Astrocyte (in vitro differentiated cells and primary cell): ENCODE data around the gene CFL1. TPM values are rescaled to one million over a fixed set of nuclear protein-coding genes. Genes with fewer than 3 reads are reported as not detected.

ENCODE experiments used
- DNase-seq: peaks from one replicate; pipeline ENCODE4 v3.0.0-alpha.2; 2010; ENCODE audit warnings: low read depth
- FAIRE-seq: peaks from 2 replicates; lab custom pipeline; 2011; peaks lifted over from hg19 to GRCh38; lab: Jason Lieb, UNC
- H2AFZ ChIP-seq: 2 replicates; pipeline ENCODE4 v1.6.0; 2012; ENCODE audit warnings: low read depth, low read length, inconsistent platforms
- H3K27ac ChIP-seq: 2 replicates; pipeline ENCODE4 v1.5.1; 2011; ENCODE audit warnings: low read depth, low read length, inconsistent platforms
- H3K27me3 ChIP-seq: 2 replicates; pipeline ENCODE4 v1.6.0; 2011; ENCODE audit warnings: low read length, inconsistent platforms; ENCODE audit not compliant: insufficient read depth
- H3K36me3 ChIP-seq: 2 replicates; pipeline ENCODE4 v1.5.1; 2011; ENCODE audit warnings: low read length, inconsistent platforms; ENCODE audit not compliant: insufficient read depth
- H3K4me1 ChIP-seq: 2 replicates; pipeline ENCODE4 v1.5.1; 2011; ENCODE audit warnings: low read length, inconsistent platforms; ENCODE audit not compliant: insufficient read depth
- H3K4me2 ChIP-seq: 2 replicates; pipeline ENCODE4 v1.6.0; 2012; ENCODE audit warnings: low read length, inconsistent platforms
- H3K4me3 ChIP-seq: 2 replicates; pipeline ENCODE4 v1.5.1; 2011; ENCODE audit warnings: low read depth, mild to moderate bottlenecking, low read length, inconsistent platforms; ENCODE audit not compliant: insufficient read depth
- H3K79me2 ChIP-seq: 2 replicates; pipeline ENCODE4 v1.6.0; 2012; ENCODE audit warnings: mild to moderate bottlenecking, low read length, inconsistent platforms; ENCODE audit not compliant: insufficient read depth
- H3K9ac ChIP-seq: 2 replicates; pipeline ENCODE4 v1.6.0; 2012; ENCODE audit warnings: mild to moderate bottlenecking, low read length, inconsistent platforms
- H3K9me3 ChIP-seq: 2 replicates; pipeline ENCODE4 v1.5.1; 2012; ENCODE audit warnings: low read depth, mild to moderate bottlenecking, low read length, inconsistent platforms; ENCODE audit not compliant: insufficient read depth
- H4K20me1 ChIP-seq: 2 replicates; pipeline ENCODE4 v1.6.0; 2012; ENCODE audit warnings: low read length, inconsistent platforms; ENCODE audit not compliant: insufficient read depth
- H3K27ac Mint-ChIP-seq: one replicate; pipeline ENCODE4 v1.8.0; 2021; ENCODE audit warnings: mild to moderate bottlenecking, mixed read lengths; ENCODE audit not compliant: unreplicated experiment
- H3K27me3 Mint-ChIP-seq: one replicate; pipeline ENCODE4 v1.8.0; 2021; ENCODE audit warnings: low read depth, mixed read lengths; ENCODE audit not compliant: unreplicated experiment
- H3K36me3 Mint-ChIP-seq: one replicate; pipeline ENCODE4 v1.8.0; 2021; ENCODE audit warnings: low read depth, mixed read lengths; ENCODE audit not compliant: unreplicated experiment
- H3K4me1 Mint-ChIP-seq: one replicate; pipeline ENCODE4 v1.8.0; 2021; ENCODE audit warnings: low read depth, mixed read lengths; ENCODE audit not compliant: unreplicated experiment
- H3K4me3 Mint-ChIP-seq: one replicate; pipeline ENCODE4 v1.8.0; 2021; ENCODE audit warnings: mild to moderate bottlenecking, moderate library complexity, mixed read lengths; ENCODE audit not compliant: unreplicated experiment
- H3K9me3 Mint-ChIP-seq: one replicate; pipeline ENCODE4 v1.8.0; 2021; ENCODE audit warnings: mild to moderate bottlenecking, mixed read lengths; ENCODE audit not compliant: unreplicated experiment
- CTCF ChIP-seq: IDR thresholded peaks from 2 replicates; pipeline ENCODE4 v1.5.1; 2011; ENCODE audit warnings: low read depth, mild to moderate bottlenecking, inconsistent platforms, low read length, moderate library complexity; ENCODE audit not compliant: insufficient read depth
- EZH2 ChIP-seq: IDR thresholded peaks from 2 replicates; pipeline ENCODE4 v1.6.1; 2012; ENCODE audit warnings: mild to moderate bottlenecking, low read length, inconsistent platforms; ENCODE audit not compliant: insufficient read depth
- total RNA-seq: library from RNA; stranded (reverse); gene quantifications from 2 replicates; pipeline ENCODE4 v1.2.1, GENCODE V29; 2021

The CFL1 gene
- total RNA-seq, 1 donor from 2014 or later: 1,931 TPM

- H3K27me3 ChIP-seq: no peaks in the 10 kb centered on the region
- no peak overlapping the region for H2AFZ ChIP-seq
- no peak overlapping the region for H3K4me2 ChIP-seq
- H3K9ac ChIP-seq: no peak overlapping the region
- no peak overlapping the region for H3K27ac Mint-ChIP-seq
- no peaks in the 10 kb centered on the region for H3K9me3 Mint-ChIP-seq
- H3K4me1 ChIP-seq: no peaks in the 10 kb centered on the region
- H3K79me2 ChIP-seq: no peaks in the 10 kb centered on the region
- no peak overlapping the region for H3K4me3 Mint-ChIP-seq
- no peaks in the 10 kb centered on the region for H3K36me3 Mint-ChIP-seq
- DNase-seq: no peak
- TF ChIP-seq EZH2: no peak
- no peak for TF ChIP-seq CTCF
- H3K36me3 ChIP-seq: no peaks in the 10 kb centered on the region
- H3K27me3 Mint-ChIP-seq: peaks cover 6% of the 10 kb centered on the region
- H4K20me1 ChIP-seq: no peaks in the 10 kb centered on the region
- H3K4me1 Mint-ChIP-seq: no peaks in the 10 kb centered on the region
- no peak overlapping the region for H3K4me3 ChIP-seq
- no peak overlapping the region for H3K27ac ChIP-seq
- H3K9me3 ChIP-seq: no peaks in the 10 kb centered on the region
- no peak for FAIRE-seq
These were observed 35.0 kb downstream of the CFL1 start for GRCh38 chr11:65822776-65823528.

DNA sequence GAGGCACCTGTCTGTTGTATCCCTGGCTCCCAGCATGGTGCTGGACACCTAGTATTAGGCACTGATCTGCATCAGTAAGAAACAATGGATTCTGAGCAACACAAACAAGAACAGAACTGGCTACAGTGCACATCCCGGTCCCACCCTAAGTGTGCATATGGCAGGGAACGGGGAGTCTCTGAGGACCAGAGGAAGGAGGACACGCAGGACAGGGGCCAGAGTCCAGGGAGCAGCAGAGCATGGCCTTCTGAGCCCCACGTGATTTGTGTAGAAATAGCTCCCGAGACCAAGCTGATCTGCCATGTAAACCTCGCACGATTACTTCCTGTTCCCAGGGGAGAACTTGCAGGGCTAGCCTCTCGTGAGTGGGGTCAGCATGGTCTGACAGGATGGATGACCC, 36.9 kb downstream of the CFL1 start:
- no peaks in the 10 kb centered on the region for H3K9me3 ChIP-seq
- H3K4me3 ChIP-seq: no peak overlapping the region
- no peak for TF ChIP-seq EZH2
- TF ChIP-seq CTCF: no peak
- H2AFZ ChIP-seq: no peak overlapping the region
- no peak overlapping the region for H3K4me3 Mint-ChIP-seq
- no peak for FAIRE-seq
- H3K27me3 ChIP-seq: no peaks in the 10 kb centered on the region
- H3K27me3 Mint-ChIP-seq: peaks cover 9% of the 10 kb centered on the region
- H3K36me3 ChIP-seq: no peaks in the 10 kb centered on the region
- H4K20me1 ChIP-seq: no peaks in the 10 kb centered on the region
- H3K4me1 Mint-ChIP-seq: no peaks in the 10 kb centered on the region
- H3K9me3 Mint-ChIP-seq: no peaks in the 10 kb centered on the region
- H3K79me2 ChIP-seq: no peaks in the 10 kb centered on the region
- no peak overlapping the region for H3K27ac ChIP-seq
- no peak overlapping the region for H3K9ac ChIP-seq
- no peaks in the 10 kb centered on the region for H3K4me1 ChIP-seq
- no peak overlapping the region for H3K27ac Mint-ChIP-seq
- DNase-seq: no peak
- H3K4me2 ChIP-seq: no peak overlapping the region
- H3K36me3 Mint-ChIP-seq: no peaks in the 10 kb centered on the region
